Gastrocnemius medialis (tissue), 4 donors: Measurements from ENCODE around the gene PGS1. TPM values are rescaled to one million over a fixed set of nuclear protein-coding genes. Genes with fewer than 3 reads are reported as not detected.

Experiments
- ATAC-seq, 2 donors: fragments of 150-250 bp; one replicate each; pipeline ENCODE4 v1.9.1; 2016
- DNase-seq, 2 donors: peaks; one replicate each; pipeline ENCODE4 v3.0.0-alpha.2; 2019
- H3K27ac ChIP-seq, 4 donors: fragments of 200-600 bp; sonication (generic); 1 replicate in 1 of 4; 2 replicates in 3 of 4; pipeline ENCODE4 v1.5.1; 2016 to 2018; ENCODE audit warnings: mild to moderate bottlenecking in 2 of 4, moderate library complexity in 1 of 4
- H3K27me3 ChIP-seq, 3 donors: fragments of 200-600 bp; sonication (generic) in 2 of 3; 1 replicate in 1 of 3; 2 replicates in 2 of 3; pipeline versions ENCODE4 v1.5.1 to v1.6.0; 2016 to 2019; ENCODE audit warnings: mild to moderate bottlenecking in 1 of 3, moderate library complexity in 1 of 3
- H3K36me3 ChIP-seq, 2 donors: fragments of 200-600 bp; sonication (generic) in 1 of 2; one replicate each; pipeline ENCODE4 v1.5.1; 2017 to 2018
- H3K4me1 ChIP-seq, 2 donors: fragments of 200-600 bp; sonication (generic) in 1 of 2; one replicate each; pipeline ENCODE4 v1.5.1; 2016 to 2017; ENCODE audit warnings: mild to moderate bottlenecking in 2 of 2
- H3K4me3 ChIP-seq, 4 donors: fragments of 200-600 bp; sonication (generic) in 3 of 4; 1 replicate in 1 of 4; 2 replicates in 3 of 4; pipeline ENCODE4 v1.5.1; 2016 to 2019; ENCODE audit warnings: mild to moderate bottlenecking in 2 of 4
- H3K9me3 ChIP-seq, 3 donors: fragments of 200-600 bp; sonication (generic) in 2 of 3; 1 replicate in 1 of 3; 2 replicates in 2 of 3; pipeline ENCODE4 v1.5.1; 2016 to 2019
- POLR2A ChIP-seq, 2 donors: fragments of 450-650 bp; IDR thresholded peaks; one replicate each; pipeline ENCODE4 v1.6.1; 2017; ENCODE audit warnings: antibody characterized with exemption in 2 of 2, mild to moderate bottlenecking in 2 of 2, moderate library complexity in 2 of 2
- in situ Hi-C, 4 donors: fragments of 200-750 bp; cut with MboI; loops; one replicate each; pipeline versions ENCODE4 v1.15.0 to v1.8.0; 2017; ENCODE audit warnings: low sequenced_read_pairs in 4 of 4
- intact Hi-C: fragments of 100-400 bp; cut with DNase I; formaldehyde crosslinking; loops from one replicate; pipeline ENCODE4 v1.15.1; 2023; ENCODE audit warnings: low total_unique reads
- total RNA-seq, 4 donors: library from RNA; depleted of rRNA; stranded (reverse); fragments of >200 nt; gene quantifications; one replicate each; pipeline versions ENCODE4 v1.1.0 to v1.2.3, GENCODE V29; 2016
- TF ChIP-seq, protein P1 (sequence below), 5 experiments: fragments of 450-650 bp in 3 of 5; fragments of 200-600 bp in 2 of 5; sonication (generic) in 2 of 5; IDR thresholded peaks in 4 of 5; conservative IDR thresholded peaks in 1 of 5; 1 replicate in 4 of 5; 2 replicates in 1 of 5; pipeline ENCODE4 v1.5.1; 2016 to 2019; ENCODE audit warnings: antibody characterized with exemption in 5 of 5, mild to moderate bottlenecking in 3 of 5, moderate library complexity in 3 of 5

Gene PGS1
- total RNA-seq, 4 donors from 2014 or later: 16.6 to 30.0 (median 21.8) TPM

DNA sequence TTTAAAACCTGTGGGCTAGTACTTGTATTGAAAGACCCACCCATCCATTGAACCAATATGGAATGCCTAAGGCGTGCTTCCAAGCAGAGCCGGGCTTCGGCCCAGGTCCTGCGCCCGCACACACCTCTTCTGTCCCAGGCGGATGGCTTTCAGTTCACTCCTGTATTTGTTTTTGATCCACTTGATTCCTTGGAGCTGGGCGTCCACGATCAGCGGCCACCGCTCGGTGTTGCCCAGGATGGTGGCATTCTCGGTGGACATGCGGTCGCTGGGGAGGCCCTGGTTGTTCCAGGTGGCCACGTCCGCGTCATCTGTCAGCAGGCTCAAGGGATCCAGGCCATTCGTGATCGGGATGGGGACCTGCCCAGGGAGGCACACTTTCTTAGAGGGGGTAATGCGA is 75.9 kb downstream of the PGS1 start:
- TF ChIP-seq, protein P1, sequence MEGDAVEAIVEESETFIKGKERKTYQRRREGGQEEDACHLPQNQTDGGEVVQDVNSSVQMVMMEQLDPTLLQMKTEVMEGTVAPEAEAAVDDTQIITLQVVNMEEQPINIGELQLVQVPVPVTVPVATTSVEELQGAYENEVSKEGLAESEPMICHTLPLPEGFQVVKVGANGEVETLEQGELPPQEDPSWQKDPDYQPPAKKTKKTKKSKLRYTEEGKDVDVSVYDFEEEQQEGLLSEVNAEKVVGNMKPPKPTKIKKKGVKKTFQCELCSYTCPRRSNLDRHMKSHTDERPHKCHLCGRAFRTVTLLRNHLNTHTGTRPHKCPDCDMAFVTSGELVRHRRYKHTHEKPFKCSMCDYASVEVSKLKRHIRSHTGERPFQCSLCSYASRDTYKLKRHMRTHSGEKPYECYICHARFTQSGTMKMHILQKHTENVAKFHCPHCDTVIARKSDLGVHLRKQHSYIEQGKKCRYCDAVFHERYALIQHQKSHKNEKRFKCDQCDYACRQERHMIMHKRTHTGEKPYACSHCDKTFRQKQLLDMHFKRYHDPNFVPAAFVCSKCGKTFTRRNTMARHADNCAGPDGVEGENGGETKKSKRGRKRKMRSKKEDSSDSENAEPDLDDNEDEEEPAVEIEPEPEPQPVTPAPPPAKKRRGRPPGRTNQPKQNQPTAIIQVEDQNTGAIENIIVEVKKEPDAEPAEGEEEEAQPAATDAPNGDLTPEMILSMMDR (IDR thresholded peaks at IDR 0.05 in 4 of 5, conservative IDR thresholded peaks at IDR 0.05 in 1 of 5): no peak
- no peak for TF ChIP-seq POLR2A (IDR thresholded peaks at IDR 0.05)

GRCh38 chr17:78458091-78458490 is 79.6 kb downstream of the PGS1 start:
- Histone ChIP-seq H3K9me3 (no peaks in the 10 kb centered on the region), H3K36me3 (no peaks in the 10 kb centered on the region), H3K4me1 (no peaks in the 10 kb centered on the region), H3K27ac (no peak overlapping the region), H3K27me3 (no peaks in the 10 kb centered on the region), H3K4me3 (no peak overlapping the region)
- no peak for TF ChIP-seq POLR2A (IDR thresholded peaks at IDR 0.05)
- TF ChIP-seq, protein P1 (IDR thresholded peaks at IDR 0.05 in 4 of 5, conservative IDR thresholded peaks at IDR 0.05 in 1 of 5): no peak
- ATAC-seq (no peak), DNase-seq (no peak)
- in situ Hi-C loops (no loop called here), intact Hi-C loops (no loop called here)

More for the DNA sequence above, 75.9 kb downstream of the PGS1 start:
- DNase-seq (no peak), ATAC-seq (no peak)
- Histone ChIP-seq H3K9me3 (no peaks in the 10 kb centered on the region), H3K27me3 (no peaks in the 10 kb centered on the region), H3K4me1 (peaks cover 0 to 15% of the 10 kb centered on the region in 2 donors), H3K36me3 (no peaks in the 10 kb centered on the region), H3K27ac (no peak overlapping the region), H3K4me3 (no peak overlapping the region)
- in situ Hi-C loops (no loop called here), intact Hi-C loops (no loop called here)

GRCh38 chr17:78458736-78459335 is 80.4 kb downstream of the PGS1 start:
- Histone ChIP-seq H3K27ac (no peak overlapping the region), H3K4me3 (no peak overlapping the region), H3K36me3 (no peaks in the 10 kb centered on the region), H3K27me3 (no peaks in the 10 kb centered on the region), H3K9me3 (no peaks in the 10 kb centered on the region), H3K4me1 (no peaks in the 10 kb centered on the region)
- intact Hi-C loops: no loop called here
- in situ Hi-C loops: no loop called here
- TF ChIP-seq, protein P1 (IDR thresholded peaks at IDR 0.05 in 4 of 5, conservative IDR thresholded peaks at IDR 0.05 in 1 of 5): no peak
- no peak for TF ChIP-seq POLR2A (IDR thresholded peaks at IDR 0.05)
- ATAC-seq (no peak), DNase-seq (no peak)

- Histone ChIP-seq H3K36me3 (no peaks in the 10 kb centered on the region), H3K27me3 (no peaks in the 10 kb centered on the region), H3K4me1 (no peaks in the 10 kb centered on the region), H3K27ac (no peak overlapping the region), H3K9me3 (no peaks in the 10 kb centered on the region), H3K4me3 (no peak overlapping the region)
- no peak for TF ChIP-seq POLR2A (IDR thresholded peaks at IDR 0.05)
- TF ChIP-seq, protein P1 (IDR thresholded peaks at IDR 0.05 in 4 of 5, conservative IDR thresholded peaks at IDR 0.05 in 1 of 5): no peak
- intact Hi-C loops: no loop called here
- no peak for DNase-seq
- in situ Hi-C loops: no loop called here
- ATAC-seq: no peak
These were observed 81.2 kb downstream of the PGS1 start for GRCh38 chr17:78459696-78460095.

GRCh38 chr17:78460176-78460675 is 81.8 kb downstream of the PGS1 start:
- H3K9me3 ChIP-seq: no peaks in the 10 kb centered on the region
- H3K36me3 ChIP-seq: no peaks in the 10 kb centered on the region
- in situ Hi-C loops (no loop called here), intact Hi-C loops (no loop called here)
- no peak overlapping the region for H3K27ac ChIP-seq
- TF ChIP-seq, protein P1 (IDR thresholded peaks at IDR 0.05 in 4 of 5, conservative IDR thresholded peaks at IDR 0.05 in 1 of 5): no peak
- TF ChIP-seq POLR2A (IDR thresholded peaks at IDR 0.05): no peak
- no peaks in the 10 kb centered on the region for H3K27me3 ChIP-seq
- no peaks in the 10 kb centered on the region for H3K4me1 ChIP-seq
- no peak for ATAC-seq
- H3K4me3 ChIP-seq: no peak overlapping the region
- DNase-seq: no peak
